Endodermal cell (in vitro differentiated cells): ENCODE data around the gene DMRT3. TPM values are rescaled to one million over a fixed set of nuclear protein-coding genes. Genes with fewer than 3 reads are reported as not detected.

Experiments used
- DNase-seq: peaks from one replicate; pipeline ENCODE4 v3.0.0-alpha.2; 2017
- H3K27ac ChIP-seq: 2 replicates; pipeline ENCODE4 v1.5.1; 2013; ENCODE audit warnings: mild to moderate bottlenecking, low read depth, low read length, moderate library complexity
- H3K27me3 ChIP-seq: 2 replicates; pipeline ENCODE4 v1.6.1; 2013; ENCODE audit warnings: mild to moderate bottlenecking, low read length, moderate library complexity; ENCODE audit not compliant: insufficient read depth, control insufficient read depth, poor library complexity, severe bottlenecking
- H3K36me3 ChIP-seq: 2 replicates; pipeline ENCODE4 v1.7.0; 2013; ENCODE audit warnings: mild to moderate bottlenecking, low read length, moderate library complexity; ENCODE audit not compliant: control insufficient read depth, insufficient read depth
- H3K4me1 ChIP-seq: one replicate; pipeline ENCODE4 v1.7.0; 2013; ENCODE audit warnings: low read length; ENCODE audit not compliant: control insufficient read depth, insufficient read depth
- H3K4me3 ChIP-seq: 2 replicates; pipeline ENCODE4 v1.5.1; 2013; ENCODE audit warnings: mild to moderate bottlenecking, low read length, moderate library complexity
- H3K9ac ChIP-seq: 2 replicates; pipeline ENCODE4 v1.6.1; 2013; ENCODE audit warnings: mild to moderate bottlenecking, low read length, moderate library complexity; ENCODE audit not compliant: poor library complexity, severe bottlenecking; ENCODE audit errors: extremely low read depth
- H3K9me3 ChIP-seq: 2 replicates; pipeline ENCODE4 v1.6.1; 2013; ENCODE audit warnings: mild to moderate bottlenecking, low read length, moderate library complexity; ENCODE audit not compliant: control insufficient read depth
- H3K27ac Mint-ChIP-seq: 2 replicates; pipeline ENCODE4 v1.8.0; 2020; ENCODE audit warnings: mixed read lengths
- H3K27me3 Mint-ChIP-seq: 2 replicates; pipeline ENCODE4 v1.8.0; 2021; ENCODE audit warnings: mild to moderate bottlenecking, mixed read lengths; ENCODE audit not compliant: insufficient read depth
- H3K36me3 Mint-ChIP-seq: 2 replicates; pipeline ENCODE4 v1.8.0; 2020; ENCODE audit warnings: low read depth, mixed read lengths
- H3K4me1 Mint-ChIP-seq: 2 replicates; pipeline ENCODE4 v1.8.0; 2020; ENCODE audit warnings: mixed read lengths
- H3K4me3 Mint-ChIP-seq: 2 replicates; pipeline ENCODE4 v1.8.0; 2020; ENCODE audit warnings: mild to moderate bottlenecking, moderate library complexity, mixed read lengths
- H3K9me3 Mint-ChIP-seq: 2 replicates; pipeline ENCODE4 v1.8.0; 2020; ENCODE audit warnings: mild to moderate bottlenecking, mixed read lengths
- CTCF ChIP-seq: fragments of 200-600 bp; sonication (generic); conservative IDR thresholded peaks from 2 replicates; pipeline ENCODE4 v1.5.0; 2021; ENCODE audit warnings: antibody characterized with exemption, mild to moderate bottlenecking
- WGBS, 2 experiments: methylation state at CpG; one replicate each; pipeline versions ENCODE4 v1.1.5 to v1.1.7; 2013; ENCODE audit warnings: missing lambda C conversion rate in 2 of 2, mixed read lengths in 1 of 2; ENCODE audit not compliant: insufficient coverage in 1 of 2, insufficient read length in 1 of 2; 5-methylcytosine and 5-hydroxymethylcytosine counted together
- total RNA-seq, 2 donors: library from RNA; stranded (reverse); fragmentation: NEBNext Ultra II Directional in 1 of 2; extraction: Animal tissue kit (Norgen Biotek cat#: 25700) in 1 of 2; gene quantifications; 2 replicates in 1 of 2; 3 replicates in 1 of 2; pipeline ENCODE4 v1.2.1, GENCODE V29; 2021

The DMRT3 gene
- total RNA-seq, 2 donors from 2014 or later: not detected

- H3K4me1 ChIP-seq: no peaks in the 10 kb centered on the region
- WGBS, 2 experiments: 95% methylated on average over 2 of the region's 3 CpGs; no CpG with 5 or more reads in 1 of the 2 experiments
- H3K4me3 ChIP-seq: no peak overlapping the region
- peaks cover 77% of the 10 kb centered on the region for H3K27me3 ChIP-seq
- Mint-ChIP-seq H3K9me3 (no peaks in the 10 kb centered on the region), H3K27ac (no peak overlapping the region), H3K4me3 (no peak overlapping the region), H3K4me1 (no peaks in the 10 kb centered on the region), H3K27me3 (peaks cover 66% of the 10 kb centered on the region), H3K36me3 (no peaks in the 10 kb centered on the region)
- H3K9ac ChIP-seq: no peak overlapping the region
- no peaks in the 10 kb centered on the region for H3K36me3 ChIP-seq
- H3K27ac ChIP-seq: no peak overlapping the region
- DNase-seq: no peak
- no peaks in the 10 kb centered on the region for H3K9me3 ChIP-seq
- TF ChIP-seq CTCF: no peak
Observed at GRCh38 chr9:1034271-1034670, 57.8 kb downstream of the DMRT3 start.

GRCh38 chr9:1039589-1039988, 63.1 kb downstream of the DMRT3 start:
- H3K4me3 Mint-ChIP-seq: no peak overlapping the region
- no peak for TF ChIP-seq CTCF
- peaks cover 89% of the 10 kb centered on the region for H3K27me3 Mint-ChIP-seq
- no peaks in the 10 kb centered on the region for H3K4me1 Mint-ChIP-seq
- no peak overlapping the region for H3K27ac Mint-ChIP-seq
- Histone ChIP-seq H3K4me3 (no peak overlapping the region), H3K36me3 (no peaks in the 10 kb centered on the region), H3K9ac (no peak overlapping the region), H3K9me3 (peaks cover 14% of the 10 kb centered on the region), H3K4me1 (no peaks in the 10 kb centered on the region), H3K27me3 (peaks cover 96% of the 10 kb centered on the region), H3K27ac (no peak overlapping the region)
- H3K36me3 Mint-ChIP-seq: no peaks in the 10 kb centered on the region
- no peak for DNase-seq
- 48 to 66% methylated on average over 2 to 4 of the region's 4 CpGs for WGBS, 2 experiments
- H3K9me3 Mint-ChIP-seq: peaks cover 1% of the 10 kb centered on the region

Other genes with a start within 250 kb of the DMRT3 start
- gene DMRT1, start 135.0 kb upstream of the DMRT3 start, total RNA-seq: not detected
- gene DMRT2, start 73.7 kb downstream of the DMRT3 start, total RNA-seq: under 1 TPM in 1 of 2 donors, not detected in 1; 0.24 TPM